GM18526 (cell line): Measurements from ENCODE around the gene PROSER3.

Experiments
- POLR2A ChIP-seq: IDR thresholded peaks from 3 replicates; pipeline ENCODE4 v1.6.1; 2011; ENCODE audit not compliant: insufficient read length; ENCODE audit errors: extremely low read depth

The PROSER3 gene

GRCh38 chr19:35718345-35719041, 39.5 kb upstream of the PROSER3 start:
- TF ChIP-seq POLR2A, result no peak

GRCh38 chr19:35719402-35720162, 38.4 kb upstream of the PROSER3 start:
- no peak for TF ChIP-seq POLR2A

GRCh38 chr19:35720163-35720524, 37.8 kb upstream of the PROSER3 start:
- no peak for TF ChIP-seq POLR2A

- no peak for TF ChIP-seq POLR2A
Measured at GRCh38 chr19:35720648-35721047, 37.3 kb upstream of the PROSER3 start.

GRCh38 chr19:35721374-35721773, 36.6 kb upstream of the PROSER3 start:
- no peak for TF ChIP-seq POLR2A

GRCh38 chr19:35722461-35722860, 35.5 kb upstream of the PROSER3 start:
- no peak for TF ChIP-seq POLR2A

GRCh38 chr19:35722897-35723296, 35.1 kb upstream of the PROSER3 start:
- no peak for TF ChIP-seq POLR2A

- TF ChIP-seq POLR2A, result no peak
Measured at GRCh38 chr19:35723671-35724070, 34.3 kb upstream of the PROSER3 start.

- TF ChIP-seq POLR2A, result no peak
Measured at GRCh38 chr19:35724560-35724959, 33.4 kb upstream of the PROSER3 start.

- no peak for TF ChIP-seq POLR2A
Measured at GRCh38 chr19:35725216-35725861, 32.6 kb upstream of the PROSER3 start.

- TF ChIP-seq POLR2A, result no peak
Measured at GRCh38 chr19:35727053-35727955, 30.7 kb upstream of the PROSER3 start.

GRCh38 chr19:35727956-35728706, 29.8 kb upstream of the PROSER3 start:
- TF ChIP-seq POLR2A, result no peak

GRCh38 chr19:35729021-35729420, 29.0 kb upstream of the PROSER3 start:
- TF ChIP-seq POLR2A, result no peak

- no peak for TF ChIP-seq POLR2A
Measured at GRCh38 chr19:35729763-35730162, 28.2 kb upstream of the PROSER3 start.
